GM12878 (cell line): ENCODE measurements around the gene PIGX. TPM values are rescaled to one million over a fixed set of nuclear protein-coding genes. Genes with fewer than 3 reads are reported as not detected.

Source experiments
- ATAC-seq: fragments of 200-7000 bp; cut with Tn5 transposase; 3 replicates; pipeline ENCODE4 v1.9.1; 2020; ENCODE audit warnings: mild to moderate bottlenecking, moderate library complexity
- BruUV-seq: library from RNA; stranded (reverse); fragments of 400-500 nt; replicated peaks from 2 replicates; lab custom pipeline; 2021; lab: Mats Ljungman, UMichigan
- CTCF ChIA-PET: fragments of 300-600 bp; sonication (Branson Sonifier 250); formaldehyde crosslinking; extraction: SDS; loops from one replicate; lab custom pipeline; 2021; ENCODE audit warnings: inconsistent platforms; lab: Yijun Ruan, JAX
- POLR2A ChIA-PET: fragments of 350-600 bp; formaldehyde crosslinking; extraction: SDS; loops from one replicate; lab custom pipeline; 2021; ENCODE audit warnings: inconsistent platforms; lab: Charles Lee
- RAD21 ChIA-PET: fragments of 300-600 bp; sonication (Branson Sonifier 250); formaldehyde crosslinking; loops from one replicate; lab custom pipeline; 2023; ENCODE audit warnings: antibody characterized with exemption; ENCODE audit not compliant: unreplicated experiment; lab: Charles Lee
- SMC1A ChIA-PET: fragments of 300-600 bp; sonication (Branson Sonifier 250); formaldehyde crosslinking; loops from one replicate; lab custom pipeline; 2023; ENCODE audit not compliant: unreplicated experiment, uncharacterized antibody; lab: Charles Lee
- DNase-seq: peaks from one replicate; pipeline ENCODE4 v3.0.0-alpha.2; 2011; ENCODE audit warnings: low read depth, low spot score
- FAIRE-seq: peaks from 3 replicates; lab custom pipeline; 2011; peaks lifted over from hg19 to GRCh38; lab: Jason Lieb, UNC
- H2AFZ ChIP-seq: 2 replicates; pipeline ENCODE4 v1.6.0; 2011; ENCODE audit warnings: low read depth, low read length, control low read depth; ENCODE audit not compliant: control insufficient read depth
- H3K27ac ChIP-seq: 2 replicates; pipeline ENCODE4 v1.5.1; 2011; ENCODE audit warnings: control low read depth; ENCODE audit not compliant: control insufficient read depth, insufficient read depth
- H3K27me3 ChIP-seq, 2 experiments: replicated peaks in 1 of 2; 2 replicates each; pipeline versions ENCODE4 v1.6.0 to v1.6.1; 2011; ENCODE audit warnings: low read length in 1 of 2; ENCODE audit not compliant: control insufficient read depth in 2 of 2, insufficient read depth in 2 of 2
- H3K36me3 ChIP-seq, 2 experiments: 2 replicates each; pipeline ENCODE4 v1.5.1; 2011; ENCODE audit warnings: low read length in 1 of 2; ENCODE audit not compliant: control insufficient read depth in 2 of 2, insufficient read depth in 2 of 2
- H3K4me1 ChIP-seq: 2 replicates; pipeline ENCODE4 v1.6.1; 2011; ENCODE audit warnings: mild to moderate bottlenecking, low read length, moderate library complexity, mixed read lengths; ENCODE audit not compliant: control insufficient read depth, insufficient read depth
- H3K4me2 ChIP-seq: 2 replicates; pipeline ENCODE4 v1.6.0; 2011; ENCODE audit warnings: control low read depth; ENCODE audit not compliant: control insufficient read depth, insufficient read depth
- H3K4me3 ChIP-seq: fragments of 200-600 bp; sonication (generic); 2 replicates; pipeline ENCODE4 v1.5.1; 2016
- H3K79me2 ChIP-seq: 2 replicates; pipeline ENCODE4 v1.6.0; 2011; ENCODE audit warnings: low read length; ENCODE audit not compliant: control insufficient read depth, insufficient read depth
- H3K9ac ChIP-seq: 2 replicates; pipeline ENCODE4 v1.8.0; 2011; ENCODE audit warnings: low read length, control low read depth, mixed read lengths; ENCODE audit not compliant: control insufficient read depth, insufficient read depth
- H3K9me3 ChIP-seq: replicated peaks from 3 replicates; pipeline ENCODE4 v1.5.1; 2011; ENCODE audit warnings: mild to moderate bottlenecking, low read length; ENCODE audit not compliant: control insufficient read depth, insufficient read depth
- H4K20me1 ChIP-seq: 2 replicates; pipeline ENCODE4 v1.6.0; 2011; ENCODE audit not compliant: control insufficient read depth, insufficient read depth
- ASH2L ChIP-seq: fragments of 300-600, 200-600 bp; sonication (generic); IDR thresholded peaks from 2 replicates; pipeline ENCODE4 v1.6.1; 2017; ENCODE audit warnings: low read depth, mild to moderate bottlenecking, borderline replicate concordance
- CBX5 ChIP-seq: sonication (generic); IDR thresholded peaks from 2 replicates; pipeline ENCODE4 v1.6.1; 2016; ENCODE audit warnings: low read depth, moderate library complexity, mild to moderate bottlenecking, inconsistent platforms
- MEF2B ChIP-seq: fragments of 450-650 bp; IDR thresholded peaks from 2 replicates; pipeline ENCODE4 v1.6.1; 2018; ENCODE audit warnings: mild to moderate bottlenecking, moderate library complexity; ENCODE audit not compliant: partially characterized antibody, poor library complexity, severe bottlenecking
- PML ChIP-seq: IDR thresholded peaks from 2 replicates; pipeline ENCODE4 v1.6.1; 2012; ENCODE audit warnings: low read length, inconsistent platforms
- TCF7 ChIP-seq: IDR thresholded peaks from 2 replicates; pipeline ENCODE4 v1.6.1; 2014; ENCODE audit warnings: antibody characterized with exemption, borderline replicate concordance
- WGBS: methylation state at CpG from one replicate; pipeline ENCODE4 v1.1.6; 2016; ENCODE audit warnings: low lambda C conversion rate; ENCODE audit not compliant: insufficient replicate concordance, insufficient coverage; ENCODE audit errors: missing lambda C conversion rate; 5-methylcytosine and 5-hydroxymethylcytosine counted together
- in situ Hi-C: fragments of 300-500 bp; cut with MboI; formaldehyde crosslinking; loops from 9 replicates; pipeline ENCODE4 v1.14.3; 2018; ENCODE audit warnings: mixed read lengths
- intact Hi-C: fragments of 100-400 bp; cut with micrococcal nuclease; formaldehyde crosslinking; loops from one replicate; pipeline ENCODE4 v1.14.2; 2022; ENCODE audit not compliant: unreplicated experiment
- polyA plus RNA-seq, 11 experiments: library from polyadenylated mRNA; depleted of rRNA in 4 of 11; unstranded in 6 of 11; stranded (reverse) in 5 of 11; fragments of >200 nt; fragmentation: Nextera tagmentation in 4 of 11; fragmentation: Illumina TruSeq in 1 of 11; extraction: Ambion mirVana in 4 of 11; extraction: Trizol in 1 of 11; gene quantifications; 1 replicate in 1 of 11; 2 replicates in 10 of 11; pipeline versions ENCODE4 v1.2.1 to v1.2.3, GENCODE V29; 2011 to 2016; ENCODE audit warnings: inconsistent platforms in 2 of 11, missing spikeins in 2 of 11, low read depth in 1 of 11
- total RNA-seq, 4 experiments: library from RNA; depleted of rRNA in 3 of 4; stranded (reverse); fragments of >200 nt in 3 of 4; fragmentation: Illumina TruSeq in 1 of 4; extraction: Trizol in 1 of 4; gene quantifications; 2 replicates each; pipeline versions ENCODE4 v1.2.1 to v1.2.3, GENCODE V29; 2013 to 2021
- TF ChIP-seq, protein P1 (sequence below): IDR thresholded peaks from 2 replicates; pipeline ENCODE4 v1.6.1; 2012; ENCODE audit warnings: low read depth, low read length, improper control_type of control experiment

Gene PIGX
- total and polyA plus RNA-seq, 10 of the 15 experiments (the other 5 are each of a cell fraction or from before 2014, with no cell fraction given), result 3.8 to 40.0 (median 22.3) TPM

DNA sequence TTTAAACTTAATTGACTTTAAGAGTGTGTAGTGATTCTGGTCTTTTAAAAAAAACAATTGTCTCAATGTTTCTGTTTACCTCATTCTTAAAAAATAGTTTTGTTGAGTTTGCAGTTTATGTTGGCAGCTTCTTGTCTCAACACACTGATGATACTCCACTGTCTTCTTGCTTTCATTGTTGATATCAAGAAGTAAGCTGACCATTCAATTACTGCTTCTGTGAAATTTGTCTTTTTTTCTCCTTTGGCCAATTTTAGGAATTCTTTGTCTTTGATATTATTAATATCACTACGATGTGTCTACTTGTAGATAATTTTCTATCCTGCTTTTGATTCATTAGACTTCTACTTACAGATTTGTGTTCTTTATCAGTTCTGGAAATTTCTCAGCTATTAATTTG is 58.9 kb downstream of the PIGX start:
- CTCF ChIA-PET, result interaction anchor here (0.7 to 1.4 kb wide), 2 partner anchors 13 to 59 kb away, joined by 3 read pairs; partner anchors contain the start of genes CEP19 and PIGX
- Histone ChIP-seq H3K79me2 (peaks cover 64% of the 10 kb centered on the region), H3K27ac (no peak overlapping the region), H3K27me3 (no peaks in the 10 kb centered on the region), H3K4me3 (no peak overlapping the region), H4K20me1 (no peaks in the 10 kb centered on the region), H3K4me1 (no peaks in the 10 kb centered on the region), H2AFZ (no peak overlapping the region)
- no peak for FAIRE-seq
- no TSS peak for BruUV-seq
- intact Hi-C loops, result no loop called here
- in situ Hi-C loops, result no loop called here
- TF ChIP-seq ASH2L (no peak), CBX5 (0 out of 2 replicates have a peak, but pooled peaks have one; percentile 48), TCF7 (no peak)
- TF ChIP-seq, protein P1, sequence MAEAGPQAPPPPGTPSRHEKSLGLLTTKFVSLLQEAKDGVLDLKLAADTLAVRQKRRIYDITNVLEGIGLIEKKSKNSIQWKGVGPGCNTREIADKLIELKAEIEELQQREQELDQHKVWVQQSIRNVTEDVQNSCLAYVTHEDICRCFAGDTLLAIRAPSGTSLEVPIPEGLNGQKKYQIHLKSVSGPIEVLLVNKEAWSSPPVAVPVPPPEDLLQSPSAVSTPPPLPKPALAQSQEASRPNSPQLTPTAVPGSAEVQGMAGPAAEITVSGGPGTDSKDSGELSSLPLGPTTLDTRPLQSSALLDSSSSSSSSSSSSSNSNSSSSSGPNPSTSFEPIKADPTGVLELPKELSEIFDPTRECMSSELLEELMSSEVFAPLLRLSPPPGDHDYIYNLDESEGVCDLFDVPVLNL, result no peak
- TF ChIP-seq, all 136 proteins: peak for 1
- DNase-seq (no peak), ATAC-seq (no peak)
- peaks cover 5% of the 10 kb centered on the region for H3K9me3 ChIP-seq
- H3K9ac ChIP-seq, result no peak overlapping the region
- no peak overlapping the region for H3K4me2 ChIP-seq
- SMC1A ChIA-PET, result interaction anchor here (0.8 to 1.1 kb wide), 2 partner anchors 19 to 30 kb away, joined by 3 read pairs; no protein-coding TSS in a partner anchor
- POLR2A ChIA-PET, result interaction anchor here (0.6 to 1.2 kb wide), 3 partner anchors 22 to 398 kb away, joined by 3 to 4 read pairs (median 3); partner anchors contain the start of gene PAK2
- RAD21 ChIA-PET, result interaction anchor here (0.8 kb wide), 1 partner anchor 18 kb away, joined by 3 read pairs; no protein-coding TSS in a partner anchor
- WGBS, result 86% methylated on average over 1 of the region's 1 CpG
- H3K36me3 ChIP-seq, result peaks cover 0 to 2% of the 10 kb centered on the region in 2 experiments; a peak in 2 of 4 replicates

DNA sequence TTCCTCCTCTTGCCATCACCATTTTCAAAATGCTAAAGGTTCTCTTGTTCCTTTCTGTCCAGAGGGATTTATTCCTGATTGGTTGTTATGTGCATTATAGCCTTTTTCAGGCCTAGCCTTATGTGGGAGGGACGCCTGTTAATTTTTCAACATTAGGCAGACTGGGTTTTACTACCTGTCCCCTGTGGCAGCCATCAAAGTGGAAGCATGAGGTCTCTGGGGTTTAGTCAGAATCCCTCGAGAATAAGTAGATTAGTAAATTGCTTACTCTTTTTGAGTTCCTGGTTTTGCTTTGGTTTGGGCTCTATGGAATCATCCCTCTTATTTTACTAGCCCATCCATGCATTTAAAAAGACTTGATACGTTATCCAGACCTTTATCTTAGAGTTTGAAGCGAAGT is 59.9 kb downstream of the PIGX start:
- TF ChIP-seq MEF2B (peak; percentile 93), PML (no peak)
- TF ChIP-seq, all 136 proteins: peak for 1
- DNase-seq (no peak), ATAC-seq (peak; percentile 81), FAIRE-seq (no peak)
- Histone ChIP-seq H3K4me3 (no peak overlapping the region), H3K9me3 (peaks cover 7% of the 10 kb centered on the region), H2AFZ (no peak overlapping the region), H3K4me2 (no peak overlapping the region), H3K27ac (no peak overlapping the region), H3K9ac (no peak overlapping the region), H3K4me1 (no peaks in the 10 kb centered on the region), H4K20me1 (no peaks in the 10 kb centered on the region), H3K27me3 (no peaks in the 10 kb centered on the region), H3K79me2 (peaks cover 62% of the 10 kb centered on the region), H3K36me3 (peaks cover 0 to 2% of the 10 kb centered on the region in 2 experiments; a peak in 2 of 4 replicates)
- in situ Hi-C loops, result no loop called here
- WGBS, result 10% methylated on average over 4 of the region's 4 CpGs
- POLR2A ChIA-PET, result no interaction called here
- RAD21 ChIA-PET, result no interaction called here
- SMC1A ChIA-PET, result interaction anchor here (0.8 kb wide), 1 partner anchor 20 kb away, joined by 3 read pairs; no protein-coding TSS in a partner anchor
- BruUV-seq, result no TSS peak
- CTCF ChIA-PET, result interaction anchor here (1.4 kb wide), 1 partner anchor 14 kb away, joined by 3 read pairs; no protein-coding TSS in a partner anchor
- intact Hi-C loops, result no loop called here
